ENCODE measurements around the gene PPM1H. TPM values are rescaled to one million over a fixed set of nuclear protein-coding genes. Genes with fewer than 3 reads are reported as not detected.

PPM1H gene
- total RNA-seq, 1 donor from 2014 or later: 21.6 TPM

GRCh38 chr12:62909340-62909739 lies 25.6 kb downstream of the PPM1H start:
- no peaks in the 10 kb centered on the region for H3K27me3 ChIP-seq (ENCODE audit: control insufficient read depth, insufficient read depth, low read length)
- TF ChIP-seq, protein P1, sequence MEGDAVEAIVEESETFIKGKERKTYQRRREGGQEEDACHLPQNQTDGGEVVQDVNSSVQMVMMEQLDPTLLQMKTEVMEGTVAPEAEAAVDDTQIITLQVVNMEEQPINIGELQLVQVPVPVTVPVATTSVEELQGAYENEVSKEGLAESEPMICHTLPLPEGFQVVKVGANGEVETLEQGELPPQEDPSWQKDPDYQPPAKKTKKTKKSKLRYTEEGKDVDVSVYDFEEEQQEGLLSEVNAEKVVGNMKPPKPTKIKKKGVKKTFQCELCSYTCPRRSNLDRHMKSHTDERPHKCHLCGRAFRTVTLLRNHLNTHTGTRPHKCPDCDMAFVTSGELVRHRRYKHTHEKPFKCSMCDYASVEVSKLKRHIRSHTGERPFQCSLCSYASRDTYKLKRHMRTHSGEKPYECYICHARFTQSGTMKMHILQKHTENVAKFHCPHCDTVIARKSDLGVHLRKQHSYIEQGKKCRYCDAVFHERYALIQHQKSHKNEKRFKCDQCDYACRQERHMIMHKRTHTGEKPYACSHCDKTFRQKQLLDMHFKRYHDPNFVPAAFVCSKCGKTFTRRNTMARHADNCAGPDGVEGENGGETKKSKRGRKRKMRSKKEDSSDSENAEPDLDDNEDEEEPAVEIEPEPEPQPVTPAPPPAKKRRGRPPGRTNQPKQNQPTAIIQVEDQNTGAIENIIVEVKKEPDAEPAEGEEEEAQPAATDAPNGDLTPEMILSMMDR (IDR thresholded peaks at IDR 0.05; ENCODE audit: insufficient read depth, low read length, poor library complexity, severe bottlenecking): no peak

GRCh38 chr12:62908674-62909073 lies 26.3 kb downstream of the PPM1H start:
- H3K36me3 ChIP-seq (ENCODE audit: control insufficient read depth, insufficient read depth, low read length): no peaks in the 10 kb centered on the region
- no peak overlapping the region for H3K4me3 ChIP-seq (ENCODE audit: low read depth, low read length)
- TF ChIP-seq, protein P1 (IDR thresholded peaks at IDR 0.05; ENCODE audit: insufficient read depth, low read length, poor library complexity, severe bottlenecking): no peak
- no peaks in the 10 kb centered on the region for H3K27me3 ChIP-seq (ENCODE audit: control insufficient read depth, insufficient read depth, low read length)
- no peak for DNase-seq (ENCODE audit: low read depth)

More at GRCh38 chr12:62909340-62909739, 25.6 kb downstream of the PPM1H start:
- no peak for DNase-seq (ENCODE audit: low read depth)
- Histone ChIP-seq H3K4me3 (ENCODE audit: low read depth, low read length) (no peak overlapping the region), H3K36me3 (ENCODE audit: control insufficient read depth, insufficient read depth, low read length) (no peaks in the 10 kb centered on the region)

DNA sequence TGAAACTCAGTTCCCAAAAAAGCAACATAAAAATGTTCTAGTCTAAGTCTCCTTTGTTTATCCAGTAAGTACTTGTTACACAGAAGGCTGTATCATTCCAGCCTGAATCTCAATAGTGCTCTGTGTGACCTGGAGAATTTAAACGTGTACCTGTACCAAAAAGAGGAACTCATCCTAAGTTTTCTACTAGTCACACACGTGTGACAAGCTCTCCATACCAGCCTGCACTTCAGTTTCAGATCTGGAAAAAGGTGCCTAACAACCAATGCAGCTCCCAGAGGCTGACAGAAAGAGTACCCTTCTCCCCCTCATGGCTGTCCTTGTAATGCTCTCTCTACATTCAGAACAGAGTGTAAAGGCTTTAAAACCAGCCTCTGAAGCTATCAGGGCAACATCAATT lies 27.4 kb downstream of the PPM1H start:
- DNase-seq (ENCODE audit: low read depth): no peak
- H3K4me3 ChIP-seq (ENCODE audit: low read depth, low read length): no peak overlapping the region
- H3K27me3 ChIP-seq (ENCODE audit: control insufficient read depth, insufficient read depth, low read length): no peaks in the 10 kb centered on the region
- TF ChIP-seq, protein P1 (IDR thresholded peaks at IDR 0.05; ENCODE audit: insufficient read depth, low read length, poor library complexity, severe bottlenecking): no peak
- H3K36me3 ChIP-seq (ENCODE audit: control insufficient read depth, insufficient read depth, low read length): no peaks in the 10 kb centered on the region

DNA sequence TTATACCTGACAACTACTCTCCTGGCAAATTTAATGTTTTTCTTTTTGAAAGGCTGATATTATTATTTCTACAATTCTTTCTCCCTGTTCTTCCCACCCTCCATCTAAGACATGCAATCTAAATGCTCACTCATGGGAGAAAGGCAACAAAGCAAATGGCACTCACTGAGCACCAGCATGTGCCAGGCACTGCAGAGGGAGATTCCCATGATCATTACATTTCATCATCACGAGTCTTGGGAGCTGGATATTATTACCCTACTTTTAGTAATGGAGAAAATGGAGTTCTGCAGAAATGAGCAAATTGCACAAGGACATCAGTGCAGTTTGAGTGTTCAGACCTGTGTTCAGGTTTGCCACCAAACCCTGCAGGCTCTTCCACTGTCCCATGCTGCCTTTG lies 27.9 kb downstream of the PPM1H start:
- DNase-seq (ENCODE audit: low read depth): no peak
- Histone ChIP-seq H3K27me3 (ENCODE audit: control insufficient read depth, insufficient read depth, low read length) (no peaks in the 10 kb centered on the region), H3K36me3 (ENCODE audit: control insufficient read depth, insufficient read depth, low read length) (no peaks in the 10 kb centered on the region), H3K4me3 (ENCODE audit: low read depth, low read length) (no peak overlapping the region)
- TF ChIP-seq, protein P1 (IDR thresholded peaks at IDR 0.05; ENCODE audit: insufficient read depth, low read length, poor library complexity, severe bottlenecking): no peak

DNA sequence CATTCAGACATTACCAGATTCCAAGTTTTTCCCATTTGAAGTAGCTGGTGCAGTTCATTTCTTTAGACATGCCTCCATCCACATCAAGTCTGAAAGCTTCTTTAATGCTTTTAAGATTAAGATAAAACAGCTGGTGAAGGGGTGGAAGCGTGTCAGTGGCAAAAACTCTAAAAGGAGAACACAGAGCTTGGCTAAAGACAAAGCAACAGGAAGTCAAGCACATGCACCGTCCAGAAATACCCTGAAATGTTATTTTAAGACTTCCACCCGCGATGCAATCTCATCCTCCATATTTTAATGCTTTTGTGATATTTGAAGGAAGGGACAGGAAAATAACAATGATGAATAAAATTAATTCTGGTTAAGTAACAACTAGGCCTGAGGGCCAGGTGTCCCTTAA lies 31.8 kb downstream of the PPM1H start:
- DNase-seq (ENCODE audit: low read depth): no peak
- TF ChIP-seq, protein P1 (IDR thresholded peaks at IDR 0.05; ENCODE audit: insufficient read depth, low read length, poor library complexity, severe bottlenecking): no peak
- Histone ChIP-seq H3K4me3 (ENCODE audit: low read depth, low read length) (no peak overlapping the region), H3K27me3 (ENCODE audit: control insufficient read depth, insufficient read depth, low read length) (no peaks in the 10 kb centered on the region), H3K36me3 (ENCODE audit: control insufficient read depth, insufficient read depth, low read length) (no peaks in the 10 kb centered on the region)

GRCh38 chr12:62900686-62901272 lies 34.2 kb downstream of the PPM1H start:
- TF ChIP-seq, protein P1 (IDR thresholded peaks at IDR 0.05; ENCODE audit: insufficient read depth, low read length, poor library complexity, severe bottlenecking): no peak
- no peaks in the 10 kb centered on the region for H3K27me3 ChIP-seq (ENCODE audit: control insufficient read depth, insufficient read depth, low read length)
- H3K36me3 ChIP-seq (ENCODE audit: control insufficient read depth, insufficient read depth, low read length): no peaks in the 10 kb centered on the region
- no peak for DNase-seq (ENCODE audit: low read depth)
- H3K4me3 ChIP-seq (ENCODE audit: low read depth, low read length): no peak overlapping the region

Measured in kidney epithelial cell (primary cell).